ENCODE measurements around the gene FBN3.

The FBN3 gene

DNA sequence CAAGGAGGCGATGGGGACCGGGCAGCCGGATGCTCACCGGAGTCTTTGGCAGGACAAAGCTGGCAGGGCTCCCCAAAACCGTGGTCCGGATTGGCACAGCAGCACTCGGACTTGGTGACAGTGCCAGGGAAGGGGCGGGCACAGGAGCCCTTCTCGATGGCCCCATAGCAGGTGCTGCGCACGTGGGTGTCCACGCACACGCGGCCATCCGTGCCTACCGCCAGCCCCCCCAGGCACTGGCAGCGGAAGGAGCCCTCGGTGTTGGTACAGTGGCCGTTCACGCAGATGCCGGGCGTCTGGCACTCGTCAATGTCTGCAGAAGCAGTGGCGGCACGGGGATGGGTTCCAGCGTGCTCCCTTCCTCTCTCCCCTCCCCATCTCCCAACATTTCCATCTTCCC lies 17.9 kb downstream of the FBN3 start:
- Histone ChIP-seq H3K79me2 (ENCODE audit: insufficient read depth, low read length) (no peaks in the 10 kb centered on the region), H3K4me2 (ENCODE audit: low read length) (no peak overlapping the region), H3K9me2 (ENCODE audit: low read depth, low read length) (no peaks in the 10 kb centered on the region), H3K36me3 (ENCODE audit: insufficient read depth, low read length) (no peaks in the 10 kb centered on the region), H4K20me1 (ENCODE audit: insufficient read depth, low read length) (no peaks in the 10 kb centered on the region), H3K4me1 (ENCODE audit: insufficient read depth, low read length, severe bottlenecking) (no peaks in the 10 kb centered on the region), H3K9me3 (ENCODE audit: low read length) (no peaks in the 10 kb centered on the region), H3K27me3 (ENCODE audit: insufficient read depth, low read length) (no peaks in the 10 kb centered on the region), H3F3A (ENCODE audit: insufficient read depth, low read length) (no peaks in the 10 kb centered on the region), H3K27ac (ENCODE audit: low read depth, low read length, poor library complexity, severe bottlenecking) (no peak overlapping the region), H2AFZ (ENCODE audit: low read length) (no peak overlapping the region), H3K9ac (ENCODE audit: low read length) (no peak overlapping the region), H3K4me3 (ENCODE audit: low read depth, low read length, poor library complexity, severe bottlenecking) (no peak overlapping the region)
- TF ChIP-seq EZH2 (IDR thresholded peaks at IDR 0.05; ENCODE audit: borderline replicate concordance, low read length), result no peak
- TF ChIP-seq, protein P1, sequence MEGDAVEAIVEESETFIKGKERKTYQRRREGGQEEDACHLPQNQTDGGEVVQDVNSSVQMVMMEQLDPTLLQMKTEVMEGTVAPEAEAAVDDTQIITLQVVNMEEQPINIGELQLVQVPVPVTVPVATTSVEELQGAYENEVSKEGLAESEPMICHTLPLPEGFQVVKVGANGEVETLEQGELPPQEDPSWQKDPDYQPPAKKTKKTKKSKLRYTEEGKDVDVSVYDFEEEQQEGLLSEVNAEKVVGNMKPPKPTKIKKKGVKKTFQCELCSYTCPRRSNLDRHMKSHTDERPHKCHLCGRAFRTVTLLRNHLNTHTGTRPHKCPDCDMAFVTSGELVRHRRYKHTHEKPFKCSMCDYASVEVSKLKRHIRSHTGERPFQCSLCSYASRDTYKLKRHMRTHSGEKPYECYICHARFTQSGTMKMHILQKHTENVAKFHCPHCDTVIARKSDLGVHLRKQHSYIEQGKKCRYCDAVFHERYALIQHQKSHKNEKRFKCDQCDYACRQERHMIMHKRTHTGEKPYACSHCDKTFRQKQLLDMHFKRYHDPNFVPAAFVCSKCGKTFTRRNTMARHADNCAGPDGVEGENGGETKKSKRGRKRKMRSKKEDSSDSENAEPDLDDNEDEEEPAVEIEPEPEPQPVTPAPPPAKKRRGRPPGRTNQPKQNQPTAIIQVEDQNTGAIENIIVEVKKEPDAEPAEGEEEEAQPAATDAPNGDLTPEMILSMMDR (IDR thresholded peaks at IDR 0.05; ENCODE audit: low read length), result no peak

DNA sequence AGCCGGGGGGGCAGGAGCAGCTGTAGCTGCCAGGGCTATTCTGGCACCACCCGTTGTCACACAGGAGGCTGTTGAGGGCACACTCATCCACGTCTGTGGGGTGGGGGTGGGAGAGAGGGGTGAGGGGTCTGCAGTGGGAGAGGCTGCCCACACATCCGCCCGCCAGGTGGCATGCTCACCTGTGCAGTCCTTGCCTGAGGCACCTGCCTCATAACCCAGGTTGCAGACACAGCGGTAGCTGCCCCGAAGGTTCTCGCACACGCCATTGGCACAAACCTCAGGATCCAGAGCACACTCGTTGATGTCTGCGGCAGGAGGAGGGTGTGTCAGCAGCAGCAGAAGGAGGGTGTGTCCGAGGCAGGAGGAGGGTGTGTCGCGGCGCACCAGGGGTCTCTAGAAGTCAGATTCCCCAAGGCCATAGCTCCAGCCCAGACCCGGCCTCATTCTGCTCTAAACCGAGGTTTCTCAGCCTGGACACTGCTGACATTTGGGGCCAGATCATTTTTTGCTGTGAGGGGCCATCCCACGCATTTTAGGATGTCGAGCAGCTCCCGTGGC lies 20.3 kb downstream of the FBN3 start:
- Histone ChIP-seq H3K36me3 (ENCODE audit: insufficient read depth, low read length) (no peaks in the 10 kb centered on the region), H3K4me1 (ENCODE audit: insufficient read depth, low read length, severe bottlenecking) (no peaks in the 10 kb centered on the region), H3K27ac (ENCODE audit: low read depth, low read length, poor library complexity, severe bottlenecking) (no peak overlapping the region), H3F3A (ENCODE audit: insufficient read depth, low read length) (no peaks in the 10 kb centered on the region), H2AFZ (ENCODE audit: low read length) (no peak overlapping the region), H3K79me2 (ENCODE audit: insufficient read depth, low read length) (no peaks in the 10 kb centered on the region), H3K4me3 (ENCODE audit: low read depth, low read length, poor library complexity, severe bottlenecking) (no peak overlapping the region), H3K9me3 (ENCODE audit: low read length) (no peaks in the 10 kb centered on the region), H3K4me2 (ENCODE audit: low read length) (no peak overlapping the region), H4K20me1 (ENCODE audit: insufficient read depth, low read length) (no peaks in the 10 kb centered on the region), H3K9ac (ENCODE audit: low read length) (no peak overlapping the region), H3K27me3 (ENCODE audit: insufficient read depth, low read length) (no peaks in the 10 kb centered on the region), H3K9me2 (ENCODE audit: low read depth, low read length) (no peaks in the 10 kb centered on the region)
- TF ChIP-seq EZH2 (IDR thresholded peaks at IDR 0.05; ENCODE audit: borderline replicate concordance, low read length), result no peak
- TF ChIP-seq, protein P1 (IDR thresholded peaks at IDR 0.05; ENCODE audit: low read length), result no peak

DNA sequence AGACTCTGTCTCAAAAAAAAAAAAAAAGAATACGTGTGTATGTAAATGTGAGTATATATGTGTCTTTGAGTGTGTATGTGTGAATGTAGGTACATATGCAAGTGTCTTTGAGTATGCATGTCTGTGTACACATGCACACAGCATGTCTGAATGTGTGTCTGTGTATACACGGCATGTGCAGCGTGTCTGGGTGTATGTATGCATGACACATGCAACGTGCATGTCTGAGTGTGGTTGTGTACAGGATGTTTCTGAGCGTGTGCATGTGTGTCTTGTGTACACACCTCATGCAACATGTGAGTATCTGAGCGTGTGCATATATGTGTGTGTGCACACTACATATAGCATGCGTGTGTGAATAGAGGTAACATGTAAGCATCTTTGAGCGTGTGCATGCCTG lies 20.8 kb downstream of the FBN3 start:
- no peaks in the 10 kb centered on the region for H3K36me3 ChIP-seq (ENCODE audit: insufficient read depth, low read length)
- H3K4me2 ChIP-seq (ENCODE audit: low read length), result no peak overlapping the region
- TF ChIP-seq, protein P1 (IDR thresholded peaks at IDR 0.05; ENCODE audit: low read length), result no peak
- TF ChIP-seq EZH2 (IDR thresholded peaks at IDR 0.05; ENCODE audit: borderline replicate concordance, low read length), result no peak
- H3K4me1 ChIP-seq (ENCODE audit: insufficient read depth, low read length, severe bottlenecking), result no peaks in the 10 kb centered on the region
- no peaks in the 10 kb centered on the region for H3K9me3 ChIP-seq (ENCODE audit: low read length)
- no peaks in the 10 kb centered on the region for H3K27me3 ChIP-seq (ENCODE audit: insufficient read depth, low read length)
- H3K9me2 ChIP-seq (ENCODE audit: low read depth, low read length), result no peaks in the 10 kb centered on the region
- no peaks in the 10 kb centered on the region for H3F3A ChIP-seq (ENCODE audit: insufficient read depth, low read length)
- no peak overlapping the region for H3K9ac ChIP-seq (ENCODE audit: low read length)
- H4K20me1 ChIP-seq (ENCODE audit: insufficient read depth, low read length), result no peaks in the 10 kb centered on the region
- no peak overlapping the region for H2AFZ ChIP-seq (ENCODE audit: low read length)
- H3K79me2 ChIP-seq (ENCODE audit: insufficient read depth, low read length), result no peaks in the 10 kb centered on the region
- no peak overlapping the region for H3K27ac ChIP-seq (ENCODE audit: low read depth, low read length, poor library complexity, severe bottlenecking)
- no peak overlapping the region for H3K4me3 ChIP-seq (ENCODE audit: low read depth, low read length, poor library complexity, severe bottlenecking)

Measured in OCI-LY1 (cell line).